ENCODE data around the gene ATAD2B. TPM values are rescaled to one million over a fixed set of nuclear protein-coding genes. Genes with fewer than 3 reads are reported as not detected.

ATAD2B gene
- total and polyA plus RNA-seq, 2 of the 8 experiments (the other 6 are each of a cell fraction or from before 2014, with no cell fraction given) = 3.4 to 16.1 TPM

GRCh38 chr2:23720705-23721453 is 206.0 kb downstream of the ATAD2B start:
- Histone ChIP-seq H3K18ac (ENCODE audit: extremely low read depth, low read length) (no peak overlapping the region), H3K27me3 (replicated peaks in 1 of 4; ENCODE audit: control insufficient read depth in 3 of 4, extremely low read depth in 1 of 4, insufficient read depth in 3 of 4, low read length in 3 of 4) (no peaks in the 10 kb centered on the region), H2AFZ (ENCODE audit: low read length) (no peak overlapping the region), H3K4me1 (replicated peaks in 1 of 4; ENCODE audit: control insufficient read depth in 3 of 4, insufficient read depth in 4 of 4, low read length in 3 of 4) (no peaks in the 10 kb centered on the region), H3K27ac (ENCODE audit: low read depth, low read length) (no peak overlapping the region), H3K79me2 (ENCODE audit: control insufficient read depth in 1 of 2, insufficient read depth in 2 of 2, low read length in 2 of 2) (no peaks in the 10 kb centered on the region), H2BK120ac (replicated peaks; ENCODE audit: low read depth, low read length) (no peak overlapping the region), H2BK12ac (ENCODE audit: low read depth, low read length) (no peak overlapping the region), H2BK15ac (ENCODE audit: low read length) (no peak overlapping the region), H2BK20ac (ENCODE audit: low read length) (no peak overlapping the region), H3K23ac (ENCODE audit: insufficient read length) (no peak overlapping the region), H2BK5ac (ENCODE audit: low read depth, low read length) (no peak overlapping the region), H3K4ac (replicated peaks; ENCODE audit: insufficient read length, low read depth, low read length) (no peak overlapping the region), H4K8ac (ENCODE audit: extremely low read depth, insufficient read depth, low read length) (peak overlapping the region; percentile 57; the same call in 1 of the 2 replicates), H3K9me3 (ENCODE audit: insufficient read depth in 2 of 2, low read depth in 1 of 2, low read length in 1 of 2) (no peaks in the 10 kb centered on the region), H3K79me1 (ENCODE audit: low read depth, low read length) (no peaks in the 10 kb centered on the region; the same call in 1 of the 2 replicates), H3K56ac (replicated peaks; ENCODE audit: insufficient read length, low read depth, low read length) (no peak overlapping the region), H3K14ac (ENCODE audit: insufficient read length) (no peak overlapping the region), H3K4me3 (ENCODE audit: extremely low read depth in 1 of 4, insufficient read depth in 2 of 4, low read depth in 3 of 4, low read length in 4 of 4) (no peak overlapping the region), H4K5ac (ENCODE audit: insufficient read length, low read depth, low read length) (no peak overlapping the region), H3K36me3 (ENCODE audit: control insufficient read depth in 2 of 4, insufficient read depth in 4 of 4, low read length in 3 of 4) (no peaks in the 10 kb centered on the region), H2AK5ac (ENCODE audit: low read depth, low read length) (no peak overlapping the region), H3K4me2 (ENCODE audit: insufficient read depth in 1 of 2, low read depth in 2 of 2, low read length in 2 of 2) (no peak overlapping the region), H4K20me1 (replicated peaks in 1 of 2; ENCODE audit: control insufficient read depth in 1 of 2, insufficient read depth in 2 of 2, low read length in 2 of 2) (no peaks in the 10 kb centered on the region), H3K9ac (replicated peaks in 1 of 4; ENCODE audit: extremely low read depth in 1 of 4, low read depth in 3 of 4, low read length in 3 of 4) (no peak overlapping the region), H3K23me2 (ENCODE audit: low read depth, low read length) (no peaks in the 10 kb centered on the region), H4K91ac (replicated peaks; ENCODE audit: insufficient read length, low read length) (no peak overlapping the region)
- FAIRE-seq (no peak), DNase-seq (ENCODE audit: low read depth in 1 of 2, low spot score in 2 of 2) (no peak)
- ChIA-PET POLR2A (ENCODE audit: partially characterized antibody) (no interaction called here), CTCF (ENCODE audit: partially characterized antibody) (interaction anchor here (0.6 to 2.4 kb wide), 3 partner anchors 38 to 97 kb away, joined by 3 to 12 read pairs (median 4); no protein-coding TSS in a partner anchor)
- WGBS, 2 experiments (ENCODE audit: extremely low coverage in 1 of 2, insufficient coverage in 1 of 2, insufficient read length in 1 of 2, insufficient replicate concordance in 2 of 2, low coverage in 1 of 2, low lambda C conversion rate in 2 of 2, missing lambda C conversion rate in 1 of 2) = 88% methylated on average over 4 of the region's 4 CpGs; no CpG with 5 or more reads in 1 of the 2 experiments
- TF ChIP-seq KDM5A (IDR thresholded peaks at IDR 0.05; ENCODE audit: low read length) = no peak

Data from H1 (cell line).